ENCODE measurements around the gene CDKAL1. TPM values are rescaled to one million over a fixed set of nuclear protein-coding genes. Genes with fewer than 3 reads are reported as not detected.

CDKAL1 gene
- total RNA-seq, 3 donors from 2014 or later, result 13.0 to 27.2 (median 18.0) TPM

DNA sequence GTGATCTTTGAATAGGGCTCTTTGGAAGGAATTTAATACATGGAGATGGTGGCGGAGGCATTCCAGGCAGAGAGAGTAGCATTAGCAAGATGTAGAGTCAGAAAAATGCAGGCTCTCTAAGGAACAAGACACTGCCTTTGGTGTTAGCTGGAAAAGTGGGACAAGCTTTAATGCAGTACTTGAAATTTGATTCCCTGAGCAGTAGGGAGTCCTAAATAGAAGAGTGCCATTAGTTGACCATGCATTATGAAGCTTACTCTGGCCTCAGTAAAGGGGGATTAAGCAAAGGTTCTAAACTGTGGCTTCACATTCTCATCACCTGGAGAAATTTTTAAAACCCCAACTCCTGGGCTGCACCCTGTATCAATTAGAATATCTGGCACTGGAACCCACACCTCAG lies 564.5 kb downstream of the CDKAL1 start:
- no peaks in the 10 kb centered on the region for H3K36me3 ChIP-seq
- intact Hi-C loops (cut with DNase I; ENCODE audit: low total_unique reads), result no loop called here
- H3K27ac ChIP-seq, result no peak overlapping the region
- H3K27me3 ChIP-seq, result no peaks in the 10 kb centered on the region
- H3K4me3 ChIP-seq, result no peak overlapping the region
- no peak for DNase-seq (ENCODE audit: low spot score in 2 of 2)
- H3K4me1 ChIP-seq, result no peaks in the 10 kb centered on the region
- H3K9me3 ChIP-seq, result no peaks in the 10 kb centered on the region
- no peak for TF ChIP-seq POLR2AphosphoS5 (IDR thresholded peaks at IDR 0.05)
- TF ChIP-seq POLR2A (IDR thresholded peaks at IDR 0.05), result no peak

- Histone ChIP-seq H3K9me3 (no peaks in the 10 kb centered on the region), H3K27ac (no peak overlapping the region), H3K4me1 (no peaks in the 10 kb centered on the region), H3K4me3 (no peak overlapping the region), H3K36me3 (no peaks in the 10 kb centered on the region), H3K27me3 (no peaks in the 10 kb centered on the region)
- intact Hi-C loops (cut with DNase I; ENCODE audit: low total_unique reads), result no loop called here
- TF ChIP-seq POLR2A (IDR thresholded peaks at IDR 0.05) (no peak), POLR2AphosphoS5 (IDR thresholded peaks at IDR 0.05) (no peak), CTCF (IDR thresholded peaks at IDR 0.05) (no peak)
- DNase-seq (ENCODE audit: low spot score in 2 of 2), result no peak
Measured at GRCh38 chr6:21099338-21100314, 565.4 kb downstream of the CDKAL1 start.

- Histone ChIP-seq H3K27ac (no peak overlapping the region), H3K36me3 (no peaks in the 10 kb centered on the region), H3K4me3 (no peak overlapping the region), H3K9me3 (no peaks in the 10 kb centered on the region), H3K27me3 (no peaks in the 10 kb centered on the region), H3K4me1 (no peaks in the 10 kb centered on the region)
- no peak for DNase-seq (ENCODE audit: low spot score in 2 of 2)
- intact Hi-C loops (cut with DNase I; ENCODE audit: low total_unique reads), result no loop called here
- TF ChIP-seq POLR2AphosphoS5 (IDR thresholded peaks at IDR 0.05), result no peak
- no peak for TF ChIP-seq CTCF (IDR thresholded peaks at IDR 0.05)
- TF ChIP-seq POLR2A (IDR thresholded peaks at IDR 0.05), result no peak
Measured at GRCh38 chr6:21100991-21101390, 566.7 kb downstream of the CDKAL1 start.

GRCh38 chr6:21101694-21102093 lies 567.4 kb downstream of the CDKAL1 start:
- Histone ChIP-seq H3K27ac (no peak overlapping the region), H3K4me1 (no peaks in the 10 kb centered on the region), H3K9me3 (no peaks in the 10 kb centered on the region), H3K36me3 (no peaks in the 10 kb centered on the region), H3K27me3 (no peaks in the 10 kb centered on the region), H3K4me3 (no peak overlapping the region)
- TF ChIP-seq CTCF (IDR thresholded peaks at IDR 0.05) (no peak), POLR2AphosphoS5 (IDR thresholded peaks at IDR 0.05) (no peak), POLR2A (IDR thresholded peaks at IDR 0.05) (no peak)
- intact Hi-C loops (cut with DNase I; ENCODE audit: low total_unique reads), result no loop called here
- DNase-seq (ENCODE audit: low spot score in 2 of 2), result no peak

DNA sequence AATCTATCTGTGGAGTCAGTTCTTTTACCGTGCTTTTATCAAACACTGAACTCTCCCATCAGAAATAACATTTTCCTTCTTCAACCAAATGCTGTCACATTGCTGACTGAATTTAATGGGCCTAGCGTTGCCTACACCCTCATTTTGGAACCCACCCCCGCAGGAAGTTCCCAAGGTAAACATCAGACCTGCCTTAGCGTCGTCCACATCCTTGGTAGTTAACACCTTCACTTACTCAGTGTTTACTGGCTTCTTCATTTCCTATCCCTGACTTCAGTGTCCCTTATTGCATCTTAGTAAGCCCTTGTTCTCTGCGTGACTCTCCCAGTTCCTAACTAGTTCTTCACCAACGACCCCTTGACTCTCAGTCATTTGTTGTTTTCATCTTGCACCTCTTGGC lies 567.9 kb downstream of the CDKAL1 start:
- Histone ChIP-seq H3K27ac (no peak overlapping the region), H3K4me3 (no peak overlapping the region), H3K36me3 (no peaks in the 10 kb centered on the region), H3K27me3 (no peaks in the 10 kb centered on the region), H3K9me3 (no peaks in the 10 kb centered on the region), H3K4me1 (no peaks in the 10 kb centered on the region)
- intact Hi-C loops (cut with DNase I; ENCODE audit: low total_unique reads), result no loop called here
- no peak for TF ChIP-seq POLR2AphosphoS5 (IDR thresholded peaks at IDR 0.05)
- DNase-seq (ENCODE audit: low spot score in 2 of 2), result no peak

GRCh38 chr6:21102624-21103023 lies 568.4 kb downstream of the CDKAL1 start:
- Histone ChIP-seq H3K4me3 (no peak overlapping the region), H3K27ac (no peak overlapping the region), H3K27me3 (no peaks in the 10 kb centered on the region), H3K36me3 (no peaks in the 10 kb centered on the region), H3K4me1 (no peaks in the 10 kb centered on the region), H3K9me3 (no peaks in the 10 kb centered on the region)
- intact Hi-C loops (cut with DNase I; ENCODE audit: low total_unique reads), result no loop called here
- no peak for TF ChIP-seq POLR2A (IDR thresholded peaks at IDR 0.05)
- no peak for TF ChIP-seq POLR2AphosphoS5 (IDR thresholded peaks at IDR 0.05)
- TF ChIP-seq CTCF (IDR thresholded peaks at IDR 0.05), result no peak
- no peak for DNase-seq (ENCODE audit: low spot score in 2 of 2)
